HUDEP-2 (cell line): ENCODE data around the gene CCDC88A.
"Not testable (repeated sequence)": the region's sequence is repeated elsewhere in the genome, so short reads cannot be mapped to it uniquely, and the experiment has no call there.

Experiments
- DNase-seq, 76 experiments: peaks; one replicate each; lab custom pipeline; 2025; ENCODE audit not compliant: unreplicated experiment in 76 of 76; lab: John Stamatoyannopoulos, UW

Gene CCDC88A

DNA sequence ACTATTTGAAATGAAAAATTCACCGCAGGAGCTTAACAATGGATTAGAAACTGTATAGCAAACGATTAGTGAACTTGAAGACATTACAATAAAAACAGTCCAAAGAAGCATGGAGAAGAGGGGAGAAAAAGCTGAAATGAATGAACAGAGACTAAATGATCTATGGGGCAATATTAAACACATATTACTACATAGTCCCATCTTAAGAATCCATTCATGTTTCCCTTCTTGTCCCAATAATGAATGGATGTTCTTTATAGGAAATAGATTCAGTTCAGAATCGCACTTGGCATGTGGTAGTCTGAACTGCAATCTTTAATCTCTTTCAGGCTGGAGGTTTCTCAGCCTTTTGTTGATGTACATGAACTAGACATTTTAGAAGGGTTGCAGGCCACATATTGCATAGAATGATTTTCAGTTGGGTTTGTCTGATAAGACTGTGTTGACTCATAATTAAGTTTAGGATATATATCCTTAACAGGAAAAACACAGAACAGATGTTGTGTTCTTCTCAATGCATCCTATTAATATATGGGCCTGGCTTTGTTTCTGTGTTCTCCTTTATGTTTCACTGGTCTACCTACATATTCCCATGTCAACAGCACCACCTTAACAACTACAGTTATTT lies 27.9 kb downstream of the CCDC88A start:
- DNase-seq: peak in 12 of 76 experiments; percentile 8 to 65 (median 22)

DNA sequence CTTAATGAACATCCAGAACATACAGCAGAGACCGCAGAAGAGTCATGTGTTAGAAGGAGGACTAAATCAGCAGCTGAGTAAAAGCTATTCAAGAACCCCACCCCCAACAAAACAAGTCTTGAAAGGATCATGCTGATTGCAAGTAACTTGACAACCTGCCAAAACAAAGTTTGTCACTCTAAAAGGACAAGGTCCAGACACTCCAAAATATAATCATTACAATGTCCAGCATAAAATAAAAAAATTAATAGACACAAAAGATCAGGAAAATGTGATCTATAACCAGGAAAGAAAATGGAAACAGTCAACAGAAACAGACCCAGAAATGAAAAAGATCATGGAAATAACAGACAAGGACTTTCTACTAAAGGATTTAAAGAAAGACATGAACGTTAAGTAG lies 28.5 kb downstream of the CCDC88A start:
- DNase-seq: peak in 21 of 76 experiments; percentile 1 to 86 (median 40)

DNA sequence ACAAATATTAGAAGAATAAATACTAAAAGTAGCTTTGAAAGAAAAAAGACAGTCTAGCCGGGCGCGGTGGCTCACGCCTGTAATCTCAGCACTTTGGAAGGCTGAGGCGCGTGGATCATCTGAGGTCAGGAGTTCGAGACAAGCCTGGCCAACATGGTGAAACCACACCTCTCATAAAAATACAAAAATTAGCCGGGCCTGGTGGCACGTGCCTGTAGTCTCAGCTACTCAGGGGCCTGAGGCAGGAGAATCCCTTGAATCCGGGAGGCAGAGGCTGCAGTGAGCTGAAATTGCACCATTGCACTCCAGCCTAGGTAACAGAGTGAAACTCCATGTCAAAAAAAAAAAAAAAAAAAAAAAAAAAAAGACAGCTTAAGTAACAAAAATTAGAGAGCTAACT lies 34.1 kb downstream of the CCDC88A start:
- not testable (repeated sequence) for DNase-seq

DNA sequence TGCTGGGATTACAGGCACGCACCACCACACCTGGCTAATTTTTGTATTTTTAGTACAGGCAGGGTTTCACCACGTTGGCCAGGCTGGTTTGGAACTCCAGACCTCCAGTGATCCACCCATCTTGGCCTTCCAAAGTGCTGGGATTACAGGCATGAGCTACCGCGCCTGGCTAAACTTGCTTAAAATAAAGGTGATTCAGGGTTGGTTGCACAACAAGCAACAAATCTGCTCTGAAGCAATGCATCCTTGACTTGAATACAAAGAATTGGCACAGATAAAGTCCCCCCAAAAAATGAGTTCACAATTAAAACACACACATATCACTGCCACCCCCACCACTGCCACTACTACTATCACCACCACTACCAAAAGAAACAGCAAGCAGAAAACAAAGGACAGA lies 34.9 kb downstream of the CCDC88A start:
- no peak for DNase-seq

DNA sequence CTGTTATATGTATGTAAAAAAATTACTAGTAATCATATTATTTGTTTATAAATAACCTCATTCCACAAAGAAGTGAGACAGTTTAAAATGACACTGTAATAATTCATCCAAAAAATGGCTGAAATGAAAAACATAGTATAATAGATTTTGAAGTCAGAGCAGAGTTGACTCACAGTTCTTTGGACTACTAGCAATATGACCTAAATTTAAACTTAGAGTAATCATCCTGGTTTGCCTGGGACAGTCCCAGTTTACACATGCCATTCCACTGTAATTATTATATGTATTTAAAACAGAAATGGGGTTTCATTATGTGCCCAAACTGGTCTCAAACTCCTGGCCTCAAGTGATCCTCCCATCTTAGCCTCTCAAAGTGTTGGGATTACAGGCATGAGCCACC lies 48.3 kb downstream of the CCDC88A start:
- no peak for DNase-seq

DNA sequence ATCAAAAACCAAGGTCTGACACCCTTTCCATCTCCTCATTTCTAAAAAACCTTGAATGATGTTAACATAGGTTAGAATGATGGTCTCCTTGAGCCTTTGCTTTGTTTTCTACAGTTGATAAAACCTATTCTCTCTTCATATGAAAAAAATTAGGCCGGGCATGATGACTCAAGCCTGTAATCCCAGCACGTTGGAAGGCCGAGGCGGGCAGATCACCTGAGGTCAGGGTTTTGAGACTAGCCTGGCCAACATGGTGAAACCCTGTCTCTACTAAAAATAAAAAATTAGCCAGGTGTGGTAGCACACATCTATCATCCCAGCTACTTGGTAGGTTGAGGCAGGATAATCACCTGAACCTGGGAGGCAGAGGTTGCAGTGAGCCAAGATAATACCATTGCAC lies 49.4 kb downstream of the CCDC88A start:
- DNase-seq: no peak

DNA sequence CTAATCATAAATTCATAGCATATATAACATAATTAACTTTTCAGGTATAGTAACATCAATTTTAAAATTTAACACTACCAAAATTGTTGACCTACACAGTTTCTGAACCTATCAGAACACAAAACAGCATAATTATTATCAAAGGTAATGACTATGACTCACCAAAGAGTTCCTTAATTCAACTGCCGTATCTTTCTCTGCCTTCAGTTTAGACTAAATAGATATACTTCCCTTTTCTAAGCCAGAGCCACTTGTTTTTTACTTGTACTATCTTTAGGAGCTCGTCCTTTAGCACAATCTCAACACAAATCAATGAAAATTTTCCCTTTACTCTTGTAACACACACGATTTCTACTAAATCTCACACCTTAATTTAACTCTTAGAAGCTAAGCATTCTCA lies 54.4 kb downstream of the CCDC88A start:
- peak in 33 of 76 experiments; percentile 4 to 68 (median 32) for DNase-seq

DNA sequence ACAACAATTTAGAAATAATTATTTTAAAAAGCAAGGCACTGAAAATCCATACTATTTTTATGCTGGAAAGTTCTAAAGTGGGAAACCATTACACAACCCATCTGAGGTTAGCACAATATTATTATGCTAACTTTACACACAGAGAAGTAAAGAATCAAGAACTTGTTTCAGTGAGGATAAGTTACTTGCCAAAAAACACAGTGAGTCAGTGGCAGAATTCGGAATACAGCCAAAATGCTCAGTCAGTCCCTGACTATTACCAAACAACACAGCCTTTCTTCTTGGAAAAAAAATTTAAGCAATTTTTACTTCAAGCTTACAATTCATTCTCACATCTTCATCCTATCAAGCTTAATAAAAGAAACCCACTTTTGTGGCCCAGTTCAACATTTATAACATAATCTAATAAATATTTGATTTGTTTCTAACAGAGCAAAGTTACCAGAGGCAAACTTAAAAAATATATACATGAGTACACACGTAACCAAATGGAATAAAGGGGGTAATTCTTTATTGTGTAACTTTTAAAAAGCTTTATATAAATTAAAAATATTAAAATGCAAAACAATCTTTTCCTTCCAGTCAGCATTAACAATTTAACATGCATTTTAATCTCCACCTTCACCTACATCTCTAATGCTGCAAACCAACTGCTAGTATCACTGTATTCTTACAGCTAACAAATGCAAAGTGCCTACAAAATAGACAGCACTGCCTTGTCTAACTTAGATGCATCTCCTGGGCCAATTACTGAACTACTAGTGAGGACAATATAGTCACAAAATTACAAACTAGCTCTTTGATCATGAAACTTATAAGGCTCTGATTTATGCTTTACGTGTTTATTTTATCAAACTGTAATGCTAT lies 55.2 kb downstream of the CCDC88A start:
- peak in 57 of 76 experiments; percentile 1 to 80 (median 47) for DNase-seq

DNA sequence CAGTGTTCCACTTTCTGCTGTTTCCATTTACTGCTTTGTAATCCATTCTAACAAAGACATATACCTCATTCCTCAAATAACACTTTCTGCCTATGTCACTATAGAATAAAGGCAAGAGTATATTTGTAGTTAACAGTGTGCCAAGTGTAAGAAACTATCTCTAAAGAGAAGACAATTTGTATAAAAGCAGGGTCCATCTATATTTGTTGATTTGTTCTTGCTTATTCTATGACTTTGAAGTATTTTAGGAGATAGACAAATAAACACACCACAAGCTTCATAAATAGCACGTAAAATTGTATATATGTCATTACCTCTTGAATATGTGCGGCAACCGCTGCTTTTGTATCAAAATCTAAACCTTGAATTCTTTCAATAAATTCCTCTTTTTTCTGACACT lies 56.0 kb downstream of the CCDC88A start:
- no peak for DNase-seq

DNA sequence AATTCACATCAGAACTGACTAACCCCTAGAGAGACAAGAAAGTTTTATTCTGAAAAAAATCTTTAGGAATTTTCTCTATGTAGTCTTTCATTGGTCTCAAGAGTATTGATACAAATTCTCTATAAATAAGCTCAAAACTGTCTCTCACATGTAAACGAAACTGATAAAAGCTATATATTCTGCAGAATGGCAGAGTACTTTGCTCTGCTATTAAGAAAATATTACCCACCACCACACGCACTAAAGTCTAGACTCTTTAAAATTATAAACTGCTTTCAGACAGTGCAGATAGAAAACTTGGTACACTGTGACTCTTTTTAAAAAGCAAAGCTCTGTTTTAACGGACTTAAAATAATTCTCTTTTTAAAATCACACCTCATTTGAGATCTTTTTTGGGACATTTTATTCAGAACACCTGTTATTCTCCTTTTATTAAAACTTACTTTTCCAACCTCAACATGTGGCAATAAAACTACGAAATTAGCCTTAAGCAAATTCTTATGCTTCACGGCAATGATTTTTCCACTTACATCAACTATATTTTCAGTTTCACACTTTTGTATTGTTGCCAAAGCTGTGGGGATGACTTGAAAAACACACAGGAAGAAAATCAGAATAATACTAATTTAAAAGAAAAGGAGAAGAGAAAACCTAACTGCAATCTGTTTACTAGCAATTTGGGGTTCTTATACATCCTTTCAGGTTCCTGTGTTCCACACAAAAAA lies 58.0 kb downstream of the CCDC88A start:
- no peak for DNase-seq

DNA sequence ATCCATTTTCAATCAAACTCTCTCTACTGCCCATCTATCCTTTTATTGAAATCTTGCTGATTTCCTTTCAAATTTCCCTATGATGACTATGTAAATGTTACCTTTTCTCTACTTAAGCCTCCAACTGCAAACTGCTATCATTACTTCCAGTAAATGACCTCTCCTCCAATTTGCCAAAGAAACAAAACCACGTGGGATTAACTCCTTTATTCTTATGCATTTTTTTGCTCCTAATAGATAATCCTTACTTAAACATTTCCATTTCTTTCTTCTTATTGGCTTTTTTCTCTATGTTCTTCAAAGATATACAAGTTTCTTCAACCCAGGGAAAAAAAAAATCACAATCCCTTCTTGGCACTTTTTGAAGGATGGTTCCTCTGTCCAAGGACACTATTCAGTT lies 61.2 kb downstream of the CCDC88A start:
- no peak for DNase-seq

DNA sequence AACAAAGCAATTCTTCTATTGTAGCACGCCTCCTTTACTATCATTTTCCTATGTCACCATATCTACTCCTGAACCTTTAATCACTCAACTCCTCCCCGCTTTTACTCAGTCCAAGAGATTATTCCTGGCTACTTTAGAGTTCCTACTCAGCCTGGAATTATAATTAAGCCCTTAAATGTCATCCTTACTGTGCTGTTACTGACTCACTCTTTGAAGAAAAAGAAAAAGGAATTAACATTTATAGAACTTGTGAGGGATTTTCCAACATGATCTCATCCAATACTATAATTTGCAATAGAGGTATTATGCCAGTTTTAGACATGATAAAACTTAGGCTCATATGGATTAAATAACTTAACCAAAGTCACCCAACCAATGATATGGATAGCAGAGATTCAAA lies 61.7 kb downstream of the CCDC88A start:
- no peak for DNase-seq

DNA sequence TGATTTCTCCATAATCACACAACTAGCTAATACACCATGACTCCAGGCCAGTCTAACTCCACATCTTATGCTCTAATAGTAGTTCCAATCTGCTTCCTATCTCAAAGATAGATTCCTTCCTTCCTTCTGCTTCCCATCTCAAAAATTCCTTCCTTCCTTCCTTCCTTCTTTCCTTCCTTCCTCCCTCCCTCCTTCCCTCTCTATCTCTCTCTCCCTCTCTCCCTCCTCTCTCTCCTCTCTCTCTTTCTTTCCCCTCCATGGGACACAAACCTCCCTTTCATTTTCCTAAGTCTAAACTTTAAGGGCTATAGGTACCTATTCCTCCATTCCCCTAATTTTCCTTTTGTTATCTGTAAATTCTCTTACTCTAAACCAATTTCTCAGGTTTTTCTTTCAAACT lies 62.5 kb downstream of the CCDC88A start:
- no peak for DNase-seq

DNA sequence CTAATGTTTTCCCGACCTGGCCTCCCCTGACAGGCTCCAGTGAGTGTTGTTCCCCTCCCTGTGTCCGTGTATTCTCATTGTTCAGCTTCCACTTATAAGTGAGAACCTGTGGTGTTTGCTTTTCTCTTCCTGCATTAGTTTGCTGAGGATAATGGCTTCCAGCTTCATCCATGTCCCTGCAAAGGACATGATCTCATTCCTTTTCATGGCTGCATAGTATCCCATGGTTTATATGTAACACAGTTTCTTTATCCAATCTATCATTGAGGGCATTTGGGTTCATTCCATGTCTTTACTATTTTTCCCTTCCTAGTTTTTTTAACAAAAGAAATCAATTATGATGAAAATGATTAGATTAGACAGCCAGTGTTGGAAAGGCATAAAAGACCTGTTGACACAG lies 63.5 kb downstream of the CCDC88A start:
- not testable (repeated sequence) for DNase-seq

DNA sequence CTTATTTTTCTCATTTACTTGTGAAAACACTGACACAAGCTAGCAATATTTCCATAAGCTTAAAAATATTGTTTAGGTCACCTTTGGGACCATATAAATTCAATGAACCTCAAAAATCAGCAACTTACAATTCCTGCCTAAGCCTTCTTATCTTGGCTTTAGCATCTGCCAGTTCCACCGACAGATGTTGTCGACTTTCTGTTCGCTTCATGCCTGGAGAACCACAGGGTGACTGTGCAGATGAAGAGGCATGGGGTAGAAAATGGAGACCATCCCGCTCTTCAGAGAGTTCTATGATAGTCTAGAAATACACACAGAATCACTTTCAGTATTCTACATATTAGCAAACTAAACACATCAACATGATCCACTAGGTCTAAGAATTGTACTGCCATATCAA lies 64.2 kb downstream of the CCDC88A start:
- peak in 1 of 76 experiments; percentile 1 for DNase-seq

DNA sequence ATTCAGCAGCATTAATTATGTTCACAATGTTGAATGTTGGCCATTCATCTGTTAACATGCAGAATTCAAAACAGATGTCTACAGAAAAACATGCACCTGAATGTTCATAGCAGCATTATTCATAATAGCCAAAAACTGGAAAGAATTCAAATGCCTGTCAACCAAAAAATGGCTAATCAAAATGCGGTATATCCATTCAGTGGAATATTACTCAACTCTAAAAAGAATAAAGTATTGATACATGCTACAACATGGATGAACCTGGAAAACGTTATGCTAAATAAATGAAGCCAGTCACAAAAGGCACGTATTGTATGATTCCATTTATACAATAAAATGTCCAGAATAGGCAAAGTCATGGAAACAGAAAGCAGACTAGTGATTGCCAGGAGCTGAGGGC lies 68.0 kb downstream of the CCDC88A start:
- DNase-seq: no peak

DNA sequence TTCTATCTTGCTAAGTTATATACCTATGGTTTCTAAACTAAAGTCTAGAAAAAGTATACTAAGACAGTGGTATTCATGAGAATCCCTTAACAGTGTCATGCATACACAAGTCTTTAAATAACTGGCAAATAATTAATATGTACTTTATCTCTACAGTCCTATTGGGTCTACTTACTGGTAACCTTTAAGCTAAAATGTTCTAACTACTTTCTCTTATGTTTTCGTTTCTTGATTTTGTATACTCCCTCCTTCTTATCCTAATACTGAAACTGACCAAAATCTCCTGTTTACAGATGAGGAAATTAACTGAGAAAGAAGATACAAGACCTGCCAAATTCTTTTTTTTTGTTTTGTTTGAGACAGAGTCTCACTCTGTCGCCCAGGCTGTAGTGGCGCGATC lies 74.6 kb downstream of the CCDC88A start:
- DNase-seq: no peak

DNA sequence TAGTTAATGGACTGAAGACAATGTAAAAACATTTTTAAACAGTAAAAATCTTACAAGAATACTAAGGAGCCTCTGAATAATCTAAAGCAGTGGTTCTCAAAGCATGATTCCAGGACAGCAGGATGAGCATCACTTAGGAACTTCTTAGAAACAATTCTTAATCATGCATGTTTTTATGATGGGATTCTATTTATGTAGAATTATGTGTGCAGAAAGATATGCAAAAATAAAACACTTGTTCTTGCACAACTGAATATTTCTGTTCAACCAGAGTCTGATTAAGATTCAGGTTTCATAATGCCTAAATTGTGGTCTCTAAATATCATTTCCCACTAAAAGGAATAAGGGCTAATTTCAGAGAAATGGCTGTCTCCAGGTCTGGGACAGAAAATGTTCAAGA lies 81.4 kb downstream of the CCDC88A start:
- no peak for DNase-seq

DNA sequence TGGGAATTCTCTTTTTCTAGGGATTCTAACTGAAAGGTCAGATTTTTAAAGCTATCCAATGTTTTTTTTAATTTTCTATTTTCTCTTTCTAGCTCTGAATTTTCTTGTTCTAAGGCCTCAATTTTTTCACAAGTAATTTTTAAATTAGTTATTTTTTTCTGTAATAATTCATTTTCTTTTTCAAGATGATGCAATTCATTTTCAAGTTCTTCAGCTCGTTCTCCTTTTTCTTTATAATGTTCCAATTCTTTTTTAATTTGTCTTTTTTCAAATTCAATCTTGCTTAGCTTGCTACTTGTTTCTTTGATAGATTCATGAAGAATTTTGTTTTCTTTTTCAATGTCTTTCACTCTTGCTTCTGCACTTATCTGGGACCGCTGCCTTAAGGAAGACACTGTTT lies 84.9 kb downstream of the CCDC88A start:
- DNase-seq: no peak

DNA sequence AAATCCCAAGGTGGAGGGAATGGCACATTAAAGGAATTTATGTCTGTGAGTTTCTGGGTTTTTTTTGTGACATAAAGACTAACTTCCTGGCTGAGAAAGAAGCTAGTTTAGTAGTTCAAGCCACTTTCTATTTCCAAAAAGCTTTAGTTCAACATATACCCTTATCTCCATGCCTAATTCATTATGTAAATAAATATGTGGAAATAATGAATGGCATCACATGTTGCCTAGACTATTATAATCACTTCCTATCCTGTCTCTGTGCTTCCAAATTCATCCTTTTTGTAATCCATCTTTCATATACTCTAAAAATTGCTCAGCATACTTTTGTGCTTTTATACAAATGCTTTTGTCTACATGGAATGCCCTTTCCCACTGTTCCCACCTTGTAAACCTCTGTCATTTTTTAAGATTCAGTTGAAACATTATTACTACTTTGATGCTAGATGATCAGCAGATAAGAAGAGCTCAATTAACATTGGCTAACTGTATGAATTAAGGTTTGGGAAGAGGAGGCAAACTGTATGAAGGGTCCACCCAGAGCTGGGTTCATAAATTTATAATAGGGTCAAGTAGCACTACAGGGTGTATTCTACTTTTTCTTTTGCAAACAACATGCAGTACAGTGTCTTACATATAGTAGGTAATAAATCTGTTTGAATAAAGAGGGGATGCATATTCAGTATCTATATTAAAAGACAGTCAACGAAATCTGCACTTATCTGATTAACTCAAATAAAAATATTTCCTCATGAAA lies 88.9 kb downstream of the CCDC88A start:
- no peak for DNase-seq
